Neural progenitor cell (in vitro differentiated cells): ENCODE data around the gene IL5.
"Not testable (repeated sequence)": the region's sequence is repeated elsewhere in the genome, so short reads cannot be mapped to it uniquely, and the experiment has no call there.

ENCODE experiments used
- CTCF ChIP-seq: fragments of 200-600 bp; sonication (generic); IDR thresholded peaks from 2 replicates; pipeline ENCODE4 v1.5.1; 2017; ENCODE audit warnings: antibody characterized with exemption, mild to moderate bottlenecking
- EZH2 ChIP-seq: fragments of 200-600 bp; sonication (generic); IDR thresholded peaks from 2 replicates; pipeline ENCODE4 v1.6.1; 2017; ENCODE audit warnings: antibody characterized with exemption, mild to moderate bottlenecking, moderate library complexity

- not testable (repeated sequence) for TF ChIP-seq CTCF, EZH2
Observed at GRCh38 chr5:132584560-132584959, 41.2 kb upstream of the IL5 start.
